VCaP (cell line): Measurements from ENCODE around the gene CNTNAP3B.
"Not testable (repeated sequence)": the region's sequence is repeated elsewhere in the genome, so short reads cannot be mapped to it uniquely, and the experiment has no call there.

Source experiments
- H3K27ac ChIP-seq: fragments of 450-650 bp; 2 replicates; pipeline ENCODE4 v1.5.1; 2017
- CTCF ChIP-seq: fragments of 450-650 bp; conservative IDR thresholded peaks from 2 replicates; pipeline ENCODE4 v1.5.1; 2017; ENCODE audit warnings: mild to moderate bottlenecking, moderate library complexity

CNTNAP3B gene

GRCh38 chr9:41991607-41992006, 137.6 kb downstream of the CNTNAP3B start:
- not testable (repeated sequence) for H3K27ac ChIP-seq

GRCh38 chr9:41980271-41980670, 149.0 kb downstream of the CNTNAP3B start:
- H3K27ac ChIP-seq, result not testable (repeated sequence)

DNA sequence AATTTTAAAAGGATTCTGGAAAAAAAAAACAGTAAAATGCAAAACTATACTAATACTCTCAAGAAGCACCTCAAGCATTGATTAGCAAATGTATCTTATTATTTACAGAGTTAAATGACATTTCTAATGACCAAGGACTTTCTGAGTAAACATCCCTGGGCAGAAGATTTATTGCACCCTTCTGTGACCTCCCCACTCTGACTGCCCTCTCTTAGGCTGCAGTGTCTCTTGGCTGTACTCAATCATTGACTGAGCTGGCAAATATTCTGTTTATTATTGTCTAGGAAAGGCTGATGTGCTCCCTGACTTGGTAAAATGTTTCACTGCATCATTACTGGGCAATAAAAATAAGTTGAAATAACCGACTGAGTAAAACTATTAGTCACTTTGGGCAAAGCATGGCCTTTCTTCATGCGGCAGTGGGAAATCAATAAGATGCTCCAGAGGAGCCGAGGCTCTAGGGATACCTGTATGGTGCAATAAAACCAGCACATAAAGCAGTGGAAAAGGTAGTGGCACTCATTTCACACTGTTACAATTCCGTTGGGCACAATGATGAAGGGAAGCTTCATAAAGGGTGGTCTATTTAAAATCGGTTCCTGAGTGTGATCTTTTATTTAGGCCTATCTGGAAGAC, 151.1 kb downstream of the CNTNAP3B start:
- H3K27ac ChIP-seq, result not testable (repeated sequence)

GRCh38 chr9:41974906-41975305, 154.3 kb downstream of the CNTNAP3B start:
- H3K27ac ChIP-seq, result not testable (repeated sequence)

DNA sequence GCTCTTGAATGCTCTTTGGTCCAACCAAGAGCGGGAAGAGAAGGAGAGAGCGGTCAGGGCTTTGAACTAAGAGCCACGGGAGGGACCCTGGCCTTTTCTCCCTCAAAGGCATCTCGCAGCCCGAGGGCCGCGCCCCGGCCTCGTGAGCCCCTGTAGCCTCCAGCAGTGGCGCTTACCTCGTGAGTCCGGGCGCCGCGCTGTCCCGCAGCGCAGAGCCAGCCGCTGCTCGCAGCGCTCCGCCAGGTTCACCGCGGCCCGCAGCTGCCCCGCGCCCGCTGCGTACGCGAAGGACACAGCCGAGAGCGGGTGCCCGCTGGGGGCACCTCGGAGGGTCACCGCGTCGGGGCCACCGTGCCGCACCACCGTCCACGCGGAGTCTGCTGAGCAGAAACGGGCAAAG, 176.2 kb downstream of the CNTNAP3B start:
- H3K27ac ChIP-seq, result not testable (repeated sequence)

DNA sequence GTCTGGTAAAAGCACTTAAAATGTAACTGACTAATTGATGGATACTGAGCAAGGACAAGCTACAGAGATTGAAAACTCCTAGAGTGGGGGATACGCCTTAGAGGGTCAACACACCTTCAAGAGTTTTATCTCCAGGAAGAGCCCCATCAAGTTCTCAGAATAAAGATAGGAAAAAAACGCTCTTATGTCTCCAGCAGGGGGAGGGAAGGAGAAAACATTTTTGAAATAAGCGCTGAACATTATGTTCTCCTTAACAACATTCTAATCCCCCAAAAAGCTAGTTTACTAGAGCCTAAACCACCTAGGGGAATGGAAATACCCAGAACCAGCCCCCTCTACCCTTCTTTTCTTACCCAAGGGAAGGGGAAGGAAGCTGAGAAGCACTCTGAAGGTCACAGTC, 187.5 kb downstream of the CNTNAP3B start:
- H3K27ac ChIP-seq, result not testable (repeated sequence)
- peak; percentile 32 for TF ChIP-seq CTCF

- not testable (repeated sequence) for H3K27ac ChIP-seq
These were observed 191.1 kb downstream of the CNTNAP3B start for GRCh38 chr9:41938143-41938542.

- H3K27ac ChIP-seq, result not testable (repeated sequence)
These were observed 193.5 kb downstream of the CNTNAP3B start for GRCh38 chr9:41935727-41936126.

- not testable (repeated sequence) for H3K27ac ChIP-seq
These were observed 200.1 kb downstream of the CNTNAP3B start for GRCh38 chr9:41929172-41929571.

DNA sequence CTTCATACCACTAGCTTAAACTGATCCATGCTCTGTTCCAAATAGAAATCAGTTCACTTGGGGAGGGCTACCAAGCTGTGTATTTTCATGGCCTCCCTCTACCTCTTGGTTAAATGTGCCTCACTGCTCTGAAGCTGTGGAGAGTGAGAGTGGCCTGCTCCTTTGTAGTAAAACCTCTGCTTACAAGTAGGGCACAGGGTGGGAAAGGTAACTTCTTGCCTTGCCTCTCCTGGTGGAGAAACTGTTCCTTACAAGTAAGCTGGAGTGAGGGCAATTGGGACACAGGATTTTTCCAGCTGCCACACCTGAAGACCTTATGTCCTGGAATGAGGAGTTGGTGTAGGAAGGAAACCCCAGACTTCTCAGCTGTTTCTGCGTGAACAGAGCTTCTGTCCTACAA, 211.9 kb downstream of the CNTNAP3B start:
- H3K27ac ChIP-seq, result not testable (repeated sequence)

DNA sequence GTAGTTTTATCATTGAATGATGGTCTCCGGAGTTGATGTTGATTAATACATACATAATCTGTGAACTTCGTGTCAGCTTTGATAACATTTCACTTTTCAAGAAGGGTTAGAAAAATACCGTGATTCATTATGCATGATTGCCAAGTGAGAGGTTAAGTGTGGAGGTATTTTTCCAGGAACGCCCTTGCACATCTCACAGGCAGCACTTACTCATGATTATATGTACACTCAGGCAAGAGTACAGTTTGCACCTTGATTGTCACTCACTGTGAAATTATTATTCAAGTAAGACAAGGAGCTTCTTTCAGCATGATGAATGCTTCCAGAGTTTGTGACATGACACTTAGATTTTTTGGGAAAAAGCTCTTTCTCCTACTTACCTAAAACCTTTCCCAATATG, 223.7 kb downstream of the CNTNAP3B start:
- not testable (repeated sequence) for H3K27ac ChIP-seq

DNA sequence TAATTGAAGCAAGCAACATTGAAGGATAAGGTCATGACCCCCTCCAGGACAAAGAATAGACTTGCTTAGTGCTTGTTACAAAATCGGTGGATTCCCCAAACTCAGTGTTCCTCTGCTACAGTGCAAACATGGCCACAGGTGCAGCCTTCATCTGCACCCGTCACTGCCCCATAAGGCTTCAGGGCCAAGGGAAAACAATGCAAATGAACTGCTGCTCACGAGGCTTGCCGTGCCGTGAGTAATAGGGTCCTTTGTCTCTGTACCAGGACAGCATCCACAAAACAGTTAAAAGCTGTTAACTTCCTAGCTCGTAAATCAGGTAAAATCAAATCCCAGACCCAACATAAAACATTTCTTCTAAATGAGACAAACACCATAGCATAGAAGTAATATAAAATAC, 226.5 kb downstream of the CNTNAP3B start:
- H3K27ac ChIP-seq, result not testable (repeated sequence)

DNA sequence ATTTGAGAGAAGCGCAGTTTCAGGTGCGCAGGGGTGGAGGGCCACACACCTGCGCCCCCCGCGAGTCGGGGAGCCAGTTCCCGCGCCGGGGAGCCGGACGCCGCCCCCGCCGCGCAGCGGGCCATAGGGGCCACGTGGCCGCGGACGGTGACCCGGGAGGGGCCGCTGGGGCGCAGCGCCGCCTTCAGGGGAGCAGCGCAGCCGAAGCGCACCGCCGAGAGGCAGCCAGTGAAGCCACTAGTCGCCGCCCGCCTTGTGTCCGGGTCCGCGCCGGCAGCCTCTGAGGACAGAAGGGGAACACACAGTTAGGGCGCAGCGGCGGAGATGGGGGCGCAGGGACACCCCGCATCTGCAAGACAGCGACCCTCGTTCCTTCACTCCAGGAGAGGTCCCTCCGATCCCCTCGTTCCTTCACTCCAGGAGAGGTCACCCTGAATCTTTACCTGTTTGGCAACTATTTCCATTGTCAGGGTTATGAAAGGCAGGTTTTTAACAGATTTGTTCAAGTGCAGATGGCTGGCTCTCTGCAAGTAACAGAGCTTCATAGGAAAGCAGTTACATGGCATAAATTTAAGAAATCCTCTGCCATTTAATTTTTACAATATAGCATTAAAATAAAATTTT, 230.4 kb downstream of the CNTNAP3B start:
- not testable (repeated sequence) for H3K27ac ChIP-seq

- H3K27ac ChIP-seq, result not testable (repeated sequence)
These were observed 254.7 kb downstream of the CNTNAP3B start for GRCh38 chr9:41874557-41874956.

DNA sequence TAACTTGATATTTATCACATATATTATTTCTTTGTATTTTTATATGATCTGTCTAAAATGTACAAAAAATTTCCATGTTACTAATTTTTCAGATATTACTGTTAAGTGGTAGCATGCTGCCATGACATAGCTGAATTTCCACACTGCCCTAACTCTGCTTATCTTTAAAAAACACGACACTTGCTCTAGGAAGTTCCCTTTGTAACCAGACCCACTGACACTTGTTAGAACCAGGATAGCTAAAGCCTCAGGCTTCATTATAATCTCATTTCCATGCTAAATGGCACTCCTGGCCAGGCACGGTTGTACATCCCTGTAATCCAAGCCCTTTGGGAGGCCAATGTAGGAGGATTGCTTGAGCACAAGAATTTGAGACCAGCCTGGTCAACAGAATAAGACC, 273.8 kb downstream of the CNTNAP3B start:
- not testable (repeated sequence) for H3K27ac ChIP-seq

- H3K27ac ChIP-seq, result not testable (repeated sequence)
These were observed 277.1 kb downstream of the CNTNAP3B start for GRCh38 chr9:41851848-41852740.

DNA sequence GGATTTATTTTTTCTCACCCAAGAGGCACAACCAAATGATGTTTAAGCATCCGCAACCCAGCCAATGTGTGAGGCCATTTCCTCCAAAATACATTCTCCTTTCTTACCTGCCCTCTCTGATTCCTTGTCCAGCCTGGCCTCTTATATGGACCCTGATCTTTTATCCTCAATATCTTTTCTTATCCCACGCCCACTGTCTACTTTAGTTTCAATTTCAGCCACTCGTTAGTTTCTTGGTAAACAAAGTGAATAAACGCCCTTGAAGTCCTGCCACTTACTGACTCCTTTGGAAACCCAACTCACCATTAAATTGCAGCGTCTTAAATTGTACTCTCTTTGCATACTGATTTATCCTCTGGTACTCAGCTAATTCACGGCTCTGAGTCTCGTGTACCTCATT, 281.4 kb downstream of the CNTNAP3B start:
- not testable (repeated sequence) for H3K27ac ChIP-seq
